ENCODE data around the gene TMEM240.

DNA sequence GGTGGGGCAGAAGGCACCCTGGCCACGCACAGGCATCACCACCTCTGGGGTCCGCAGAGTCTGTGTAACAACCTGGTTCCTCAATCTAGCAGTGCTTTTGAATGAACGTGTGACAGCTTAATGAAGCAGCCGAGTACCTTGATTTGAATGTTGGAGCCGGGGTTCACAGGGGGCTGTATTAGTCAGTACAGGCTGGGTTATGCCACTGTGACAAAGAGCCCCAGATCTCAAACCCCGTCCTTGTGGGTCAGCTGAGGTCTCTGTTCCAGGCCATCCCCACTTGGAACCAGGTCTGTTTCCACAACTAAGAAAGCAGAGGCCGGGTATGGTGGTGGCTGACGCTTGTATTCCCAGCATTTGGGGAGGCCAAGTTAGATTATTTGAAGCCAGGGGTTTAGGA lies 10.5 kb downstream of the TMEM240 start:
- TF ChIP-seq POLR2AphosphoS5 (IDR thresholded peaks at IDR 0.05; ENCODE audit: low read depth, low read length) (no peak), POLR2A (IDR thresholded peaks at IDR 0.05; ENCODE audit: low read depth, low read length) (no peak), TAF1 (IDR thresholded peaks at IDR 0.05; ENCODE audit: borderline replicate concordance, low read depth, low read length) (no peak)

All from GM12892 (cell line).